HCT116 (cell line): ENCODE data around the gene USP48. TPM values are rescaled to one million over a fixed set of nuclear protein-coding genes. Genes with fewer than 3 reads are reported as not detected.

ENCODE experiments used
- ATAC-seq: fragments of 200-7000 bp; cut with Tn5 transposase; 2 replicates; pipeline ENCODE4 v1.9.1; 2020; ENCODE audit warnings: mild to moderate bottlenecking, moderate library complexity
- BruUV-seq: library from RNA; stranded (reverse); fragments of 400-500 nt; replicated peaks from 2 replicates; lab custom pipeline; 2021; lab: Mats Ljungman, UMichigan
- CTCF ChIA-PET: fragments of 300-600 bp; sonication (Branson Sonifier 250); formaldehyde crosslinking; loops from one replicate; lab custom pipeline; 2021; ENCODE audit warnings: antibody characterized with exemption; lab: Charles Lee
- POLR2A ChIA-PET: fragments of 300-600, 350-600 bp; sonication (Branson Sonifier 250); formaldehyde crosslinking; loops from one replicate; lab custom pipeline; 2021; ENCODE audit warnings: antibody characterized with exemption; lab: Charles Lee
- RAD21 ChIA-PET, 2 experiments: fragments of 300-600 bp; sonication (Branson Sonifier 250); formaldehyde crosslinking; loops; one replicate each; lab custom pipeline; 2023; ENCODE audit warnings: low total read pairs in 2 of 2; ENCODE audit not compliant: uncharacterized antibody in 2 of 2, unreplicated experiment in 2 of 2, low non-redundant PET in 1 of 2; lab: Charles Lee
- DNase-seq: peaks from one replicate; pipeline ENCODE4 v3.0.0-alpha.2; 2010; ENCODE audit warnings: low read depth, low spot score
- H2AFZ ChIP-seq: fragments of 200-600 bp; shearing (Covaris generic), sonication (generic); 2 replicates; pipeline ENCODE4 v1.6.1; 2017; ENCODE audit warnings: low read depth, mixed run types, mixed read lengths, antibody characterized with exemption, low read length; ENCODE audit not compliant: poor library complexity, severe bottlenecking
- H3K27ac ChIP-seq: 2 replicates; pipeline ENCODE4 v1.5.1; 2012; ENCODE audit warnings: low read depth, low read length
- H3K27me3 ChIP-seq: fragments of 200-600 bp; sonication (generic); 2 replicates; pipeline ENCODE4 v1.6.1; 2016; ENCODE audit warnings: mixed run types, low read length, mixed read lengths; ENCODE audit not compliant: insufficient read depth
- H3K36me3 ChIP-seq, 2 experiments: fragments of 200-500 bp in 1 of 2; fragments of 200-600 bp in 1 of 2; sonication (Bioruptor generic) in 1 of 2; sonication (generic) in 1 of 2; 2 replicates each; pipeline versions ENCODE4 v1.5.1 to v1.6.1; 2014 to 2016; ENCODE audit warnings: low read length in 2 of 2, inconsistent platforms in 1 of 2, mixed read lengths in 1 of 2, mixed run types in 1 of 2; ENCODE audit not compliant: insufficient read depth in 2 of 2, control insufficient read depth in 1 of 2
- H3K4me1 ChIP-seq, 2 experiments: fragments of 200-600 bp in 1 of 2; sonication (generic) in 1 of 2; 2 replicates each; pipeline versions ENCODE4 v1.5.1 to v1.6.1; 2012 to 2017; ENCODE audit warnings: low read length in 2 of 2, inconsistent platforms in 1 of 2, mild to moderate bottlenecking in 1 of 2, mixed read lengths in 1 of 2, mixed run types in 1 of 2, moderate library complexity in 1 of 2; ENCODE audit not compliant: insufficient read depth in 2 of 2, control insufficient read depth in 1 of 2
- H3K4me2 ChIP-seq: fragments of 200-600 bp; sonication (generic); 2 replicates; pipeline ENCODE4 v1.6.1; 2017; ENCODE audit warnings: mixed run types, low read length, mixed read lengths
- H3K4me3 ChIP-seq, 2 experiments: fragments of 200-600 bp in 1 of 2; sonication (generic) in 1 of 2; replicated peaks in 1 of 2; 2 replicates each; pipeline ENCODE4 v1.5.1; 2011 to 2016; ENCODE audit warnings: low read length in 2 of 2, control low read depth in 1 of 2, low read depth in 1 of 2, mild to moderate bottlenecking in 1 of 2, mixed read lengths in 1 of 2, mixed run types in 1 of 2
- H3K79me2 ChIP-seq: fragments of 200-600 bp; sonication (generic); 2 replicates; pipeline ENCODE4 v1.6.1; 2017; ENCODE audit warnings: mild to moderate bottlenecking, mixed run types, low read length, moderate library complexity, mixed read lengths; ENCODE audit not compliant: insufficient read depth
- H3K9ac ChIP-seq: fragments of 200-600 bp; sonication (generic); 2 replicates; pipeline ENCODE4 v1.6.1; 2016; ENCODE audit warnings: low read length, mixed read lengths
- H3K9me2 ChIP-seq: fragments of 200-600 bp; sonication (generic), shearing (Covaris generic); 2 replicates; pipeline ENCODE4 v1.6.1; 2017; ENCODE audit warnings: mixed run types, mild to moderate bottlenecking, moderate library complexity; ENCODE audit not compliant: insufficient read depth
- H3K9me3 ChIP-seq, 2 experiments: fragments of 200-500 bp in 1 of 2; fragments of 200-600 bp in 1 of 2; sonication (Bioruptor generic) in 1 of 2; sonication (generic) in 1 of 2; 2 replicates each; pipeline ENCODE4 v1.6.1; 2014 to 2017; ENCODE audit warnings: low read length in 2 of 2, mixed read lengths in 2 of 2, inconsistent platforms in 1 of 2, low read depth in 1 of 2, mild to moderate bottlenecking in 1 of 2, mixed run types in 1 of 2, moderate library complexity in 1 of 2; ENCODE audit not compliant: control insufficient read depth in 1 of 2, insufficient read depth in 1 of 2
- H4K20me1 ChIP-seq: fragments of 200-600 bp; sonication (generic), shearing (Covaris generic); 2 replicates; pipeline ENCODE4 v1.6.1; 2017; ENCODE audit warnings: mixed run types, mild to moderate bottlenecking, moderate library complexity; ENCODE audit not compliant: insufficient read depth
- EZH2phosphoT487 ChIP-seq: fragments of 200-600 bp; IDR thresholded peaks from 2 replicates; pipeline ENCODE4 v1.6.1; 2018; ENCODE audit warnings: antibody characterized with exemption, borderline replicate concordance
- MAX ChIP-seq: IDR thresholded peaks from 2 replicates; pipeline ENCODE4 v1.6.1; 2012
- POLR2A ChIP-seq: IDR thresholded peaks from 2 replicates; pipeline ENCODE4 v1.7.0; 2011; ENCODE audit warnings: borderline replicate concordance; ENCODE audit not compliant: insufficient read depth, insufficient read length; ENCODE audit errors: extremely low read depth
- POLR2AphosphoS5 ChIP-seq: IDR thresholded peaks from 2 replicates; pipeline ENCODE4 v1.6.1; 2011; ENCODE audit warnings: mild to moderate bottlenecking, low read depth, low read length, moderate library complexity
- SIN3A ChIP-seq: IDR thresholded peaks from 2 replicates; pipeline ENCODE4 v1.6.1; 2012; ENCODE audit warnings: low read depth
- TCF7L2 ChIP-seq: IDR thresholded peaks from 2 replicates; pipeline ENCODE4 v1.7.0; 2011; ENCODE audit warnings: borderline replicate concordance, inconsistent platforms; ENCODE audit not compliant: insufficient read depth, insufficient read length; ENCODE audit errors: extremely low read depth
- YY1 ChIP-seq: IDR thresholded peaks from 2 replicates; pipeline ENCODE4 v1.6.1; 2011; ENCODE audit warnings: low read length, low read depth, moderate library complexity, mild to moderate bottlenecking; ENCODE audit not compliant: insufficient replicate concordance; ENCODE audit errors: extremely low read depth
- ZBTB33 ChIP-seq: IDR thresholded peaks from 2 replicates; pipeline ENCODE4 v1.6.1; 2011; ENCODE audit warnings: mild to moderate bottlenecking, low read length, moderate library complexity; ENCODE audit not compliant: insufficient replicate concordance; ENCODE audit errors: extremely low read depth
- intact Hi-C: fragments of 100-400 bp; cut with micrococcal nuclease; formaldehyde crosslinking; loops from 2 replicates; pipeline ENCODE4 v1.10.0; 2022
- total RNA-seq: library from RNA; stranded (reverse); gene quantifications from one replicate; pipeline ENCODE4 v1.2.1, GENCODE V29; 2021; ENCODE audit not compliant: unreplicated experiment

USP48 gene
- total RNA-seq, 1 experiment from 2014 or later, result 54.8 TPM

GRCh38 chr1:21707086-21707840 lies 75.7 kb downstream of the USP48 start:
- ChIA-PET POLR2A (no interaction called here), RAD21 (no interaction called here), CTCF (no interaction called here)
- Histone ChIP-seq H3K79me2 (no peaks in the 10 kb centered on the region), H3K4me3 (no peak overlapping the region), H3K9me3 (no peaks in the 10 kb centered on the region), H4K20me1 (no peaks in the 10 kb centered on the region), H3K9ac (no peak overlapping the region), H3K27me3 (no peaks in the 10 kb centered on the region), H3K27ac (no peak overlapping the region), H3K9me2 (no peaks in the 10 kb centered on the region), H2AFZ (no peak overlapping the region), H3K4me1 (no peaks in the 10 kb centered on the region), H3K36me3 (peaks cover 0 to 4% of the 10 kb centered on the region in 2 experiments; a peak in 2 of 4 replicates), H3K4me2 (no peak overlapping the region)
- BruUV-seq, result no TSS peak
- ATAC-seq (no peak), DNase-seq (no peak)
- TF ChIP-seq TCF7L2, result no peak
- TF ChIP-seq POLR2AphosphoS5, result no peak
- no peak for TF ChIP-seq MAX
- TF ChIP-seq EZH2phosphoT487, result no peak
- TF ChIP-seq ZBTB33, result no peak
- TF ChIP-seq SIN3A, result no peak
- TF ChIP-seq YY1, result no peak
- TF ChIP-seq POLR2A, result no peak
- intact Hi-C loops, result no loop called here
